Neural progenitor cell (in vitro differentiated cells): ENCODE data around the gene LONRF2. TPM values are rescaled to one million over a fixed set of nuclear protein-coding genes. Genes with fewer than 3 reads are reported as not detected.
"Not testable (repeated sequence)": the region's sequence is repeated elsewhere in the genome, so short reads cannot be mapped to it uniquely, and the experiment has no call there.

Experiments
- DNase-seq: peaks from one replicate; pipeline ENCODE4 v3.0.0-alpha.2; 2016; ENCODE audit warnings: low spot score
- H2AFZ ChIP-seq: fragments of 200-600 bp; sonication (generic); replicated peaks from 2 replicates; pipeline ENCODE4 v1.6.1; 2016; ENCODE audit warnings: antibody characterized with exemption
- H3F3A ChIP-seq: fragments of 200-600 bp; sonication (generic); 2 replicates; pipeline ENCODE4 v1.6.1; 2016; ENCODE audit warnings: antibody characterized with exemption, low read depth
- H3K27ac ChIP-seq: fragments of 200-600 bp; sonication (generic); 2 replicates; pipeline ENCODE4 v1.5.1; 2016; ENCODE audit warnings: mild to moderate bottlenecking
- H3K27me3 ChIP-seq: fragments of 200-600 bp; sonication (generic); 2 replicates; pipeline ENCODE4 v1.6.1; 2016; ENCODE audit warnings: mild to moderate bottlenecking, moderate library complexity
- H3K36me3 ChIP-seq: fragments of 200-600 bp; sonication (generic); 2 replicates; pipeline ENCODE4 v1.5.1; 2016
- H3K4me1 ChIP-seq: fragments of 200-600 bp; sonication (generic); 2 replicates; pipeline ENCODE4 v1.6.1; 2016; ENCODE audit warnings: mixed run types
- H3K4me2 ChIP-seq: fragments of 200-600 bp; sonication (generic); 2 replicates; pipeline ENCODE4 v1.6.1; 2016
- H3K4me3 ChIP-seq: fragments of 200-600 bp; sonication (generic); 2 replicates; pipeline ENCODE4 v1.5.1; 2016
- H3K79me2 ChIP-seq: fragments of 200-600 bp; sonication (generic); 2 replicates; pipeline ENCODE4 v1.6.1; 2016; ENCODE audit warnings: low read depth
- H3K9ac ChIP-seq: fragments of 200-600 bp; sonication (generic); 2 replicates; pipeline ENCODE4 v1.6.1; 2016
- H3K9me3 ChIP-seq: fragments of 200-600 bp; sonication (generic); 2 replicates; pipeline ENCODE4 v1.5.1; 2016; ENCODE audit warnings: low read depth
- H4K20me1 ChIP-seq: fragments of 200-600 bp; sonication (generic); 2 replicates; pipeline ENCODE4 v1.6.1; 2016; ENCODE audit warnings: low read depth
- H3K27ac Mint-ChIP-seq: 3 replicates; pipeline ENCODE4 v1.8.0; 2021; ENCODE audit warnings: mixed read lengths
- H3K27me3 Mint-ChIP-seq: 2 replicates; pipeline ENCODE4 v1.8.0; 2022; ENCODE audit warnings: low read depth, mild to moderate bottlenecking, inconsistent platforms, moderate library complexity, mixed read lengths; ENCODE audit not compliant: insufficient read depth
- H3K36me3 Mint-ChIP-seq: 3 replicates; pipeline ENCODE4 v1.8.0; 2021; ENCODE audit warnings: mixed read lengths
- H3K4me1 Mint-ChIP-seq: 3 replicates; pipeline ENCODE4 v1.8.0; 2021; ENCODE audit warnings: mixed read lengths
- H3K4me3 Mint-ChIP-seq: 3 replicates; pipeline ENCODE4 v1.8.0; 2021; ENCODE audit warnings: mild to moderate bottlenecking, moderate library complexity, mixed read lengths
- H3K9me3 Mint-ChIP-seq: 3 replicates; pipeline ENCODE4 v1.8.0; 2020; ENCODE audit warnings: mixed read lengths
- EZH2 ChIP-seq: fragments of 200-600 bp; sonication (generic); IDR thresholded peaks from 2 replicates; pipeline ENCODE4 v1.6.1; 2017; ENCODE audit warnings: antibody characterized with exemption, mild to moderate bottlenecking, moderate library complexity
- EZH2phosphoT487 ChIP-seq: fragments of 200-600 bp; sonication (generic); IDR thresholded peaks from 2 replicates; pipeline ENCODE4 v1.6.1; 2017; ENCODE audit warnings: antibody characterized with exemption
- total RNA-seq: library from RNA; depleted of rRNA; stranded (reverse); fragments of >200 nt; gene quantifications from 2 replicates; pipeline ENCODE4 v1.2.3, GENCODE V29; 2015; ENCODE audit warnings: low replicate concordance
- TF ChIP-seq, protein P1 (sequence below): fragments of 200-600 bp; sonication (generic); IDR thresholded peaks from 2 replicates; pipeline ENCODE4 v1.5.1; 2017; ENCODE audit warnings: antibody characterized with exemption, mild to moderate bottlenecking

Gene LONRF2
- total RNA-seq, result 0.34 and 0.37 TPM in 2 replicates

DNA sequence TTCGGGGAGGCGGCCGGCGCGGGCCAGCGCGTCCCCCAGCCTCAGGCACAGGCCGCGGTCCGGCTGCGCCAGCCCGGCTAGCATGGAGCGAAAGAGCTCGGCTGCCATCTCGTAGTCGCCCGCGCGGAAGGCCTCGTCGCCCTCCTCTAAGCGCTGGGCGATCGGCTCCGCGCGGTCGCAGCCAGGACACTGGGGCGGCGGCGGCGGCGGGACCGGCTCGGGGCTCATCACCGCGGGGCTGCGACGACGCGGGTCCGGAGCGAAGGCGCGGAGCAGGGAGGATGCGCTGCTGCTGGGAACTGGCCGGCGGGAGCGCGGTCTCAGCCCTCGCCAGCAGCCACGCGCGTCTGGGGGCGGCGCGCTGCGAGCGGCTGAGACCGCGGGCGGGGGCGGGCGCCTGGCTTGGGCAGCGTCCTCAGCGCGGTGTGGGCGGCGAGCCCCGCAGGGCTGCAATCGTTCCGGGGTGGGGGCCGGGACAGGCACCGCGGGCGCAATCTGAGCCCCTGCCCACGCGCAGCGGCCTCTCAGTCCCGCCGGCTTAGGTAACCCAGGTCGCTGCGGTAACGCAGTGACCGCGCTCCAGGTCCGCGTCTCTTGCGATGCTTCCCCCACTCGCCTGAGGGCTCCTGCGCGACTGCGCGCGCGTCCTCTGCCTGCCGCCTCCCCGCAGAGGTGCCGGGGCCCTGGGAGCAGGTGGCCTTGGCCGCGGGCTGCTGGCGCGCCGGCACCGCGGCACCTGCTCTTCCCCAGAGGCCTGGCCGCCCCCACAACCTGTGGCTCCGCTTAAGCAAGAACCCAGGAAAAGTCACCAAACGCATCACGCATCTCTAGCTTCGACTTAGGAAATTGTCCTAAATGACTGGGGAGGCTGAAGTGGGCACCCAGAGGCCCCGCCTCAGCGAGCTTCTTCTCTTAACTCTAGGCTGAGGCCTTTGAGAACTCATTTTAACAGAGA lies at the start of gene LONRF2:
Gene LONRF2, minus strand, starts transcription at position 636 of the 955 bp plus-strand sequence. Its CDS starts 408 bp downstream, at position 228.
- Histone ChIP-seq H3F3A (no peaks in the 10 kb centered on the region), H3K9me3 (no peaks in the 10 kb centered on the region), H3K4me1 (no peaks in the 10 kb centered on the region), H3K27me3 (peaks cover 75% of the 10 kb centered on the region), H3K36me3 (no peaks in the 10 kb centered on the region), H3K27ac (no peak within 1 kb of the TSS), H3K4me2 (peak within 1 kb of the TSS; percentile 97), H3K4me3 (peak within 1 kb of the TSS; percentile 68), H3K79me2 (no peaks in the 10 kb centered on the region), H3K9ac (no peak within 1 kb of the TSS), H2AFZ (peak within 1 kb of the TSS; percentile 88), H4K20me1 (peaks cover 18% of the 10 kb centered on the region)
- peak; percentile 67 for DNase-seq
- peaks cover 19% of the 10 kb centered on the region for H3K9me3 Mint-ChIP-seq
- peaks cover 14% of the 10 kb centered on the region for H3K36me3 Mint-ChIP-seq
- H3K4me1 Mint-ChIP-seq, result peaks cover 7% of the 10 kb centered on the region
- peaks cover 14% of the 10 kb centered on the region for H3K27me3 Mint-ChIP-seq
- H3K27ac Mint-ChIP-seq, result no peak within 1 kb of the TSS
- TF ChIP-seq EZH2 (peak; percentile 89), EZH2phosphoT487 (peak; percentile 87)
- TF ChIP-seq, protein P1, sequence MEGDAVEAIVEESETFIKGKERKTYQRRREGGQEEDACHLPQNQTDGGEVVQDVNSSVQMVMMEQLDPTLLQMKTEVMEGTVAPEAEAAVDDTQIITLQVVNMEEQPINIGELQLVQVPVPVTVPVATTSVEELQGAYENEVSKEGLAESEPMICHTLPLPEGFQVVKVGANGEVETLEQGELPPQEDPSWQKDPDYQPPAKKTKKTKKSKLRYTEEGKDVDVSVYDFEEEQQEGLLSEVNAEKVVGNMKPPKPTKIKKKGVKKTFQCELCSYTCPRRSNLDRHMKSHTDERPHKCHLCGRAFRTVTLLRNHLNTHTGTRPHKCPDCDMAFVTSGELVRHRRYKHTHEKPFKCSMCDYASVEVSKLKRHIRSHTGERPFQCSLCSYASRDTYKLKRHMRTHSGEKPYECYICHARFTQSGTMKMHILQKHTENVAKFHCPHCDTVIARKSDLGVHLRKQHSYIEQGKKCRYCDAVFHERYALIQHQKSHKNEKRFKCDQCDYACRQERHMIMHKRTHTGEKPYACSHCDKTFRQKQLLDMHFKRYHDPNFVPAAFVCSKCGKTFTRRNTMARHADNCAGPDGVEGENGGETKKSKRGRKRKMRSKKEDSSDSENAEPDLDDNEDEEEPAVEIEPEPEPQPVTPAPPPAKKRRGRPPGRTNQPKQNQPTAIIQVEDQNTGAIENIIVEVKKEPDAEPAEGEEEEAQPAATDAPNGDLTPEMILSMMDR, result no peak
- peak within 1 kb of the TSS; percentile 88 for H3K4me3 Mint-ChIP-seq

DNA sequence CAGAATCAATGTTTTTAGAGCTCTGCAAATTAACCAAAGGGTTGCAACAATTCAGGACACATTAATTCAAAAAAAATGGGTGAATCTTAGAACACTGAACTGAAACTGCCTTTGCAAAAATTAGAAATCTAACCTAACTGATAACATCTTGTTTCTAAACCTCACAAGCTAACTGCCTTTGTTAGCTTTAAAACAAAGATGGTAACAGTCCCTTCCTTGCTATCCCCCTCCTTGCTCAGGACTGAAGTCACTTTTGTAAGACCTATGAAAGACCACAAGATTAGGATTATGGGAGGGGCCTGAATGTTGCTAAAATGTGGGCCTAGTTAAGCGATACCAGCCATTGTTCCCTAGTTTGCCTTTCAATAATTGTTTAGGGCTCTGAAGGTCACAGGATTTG lies 44.9 kb upstream of the LONRF2 start:
- H3K9me3 Mint-ChIP-seq, result peaks cover 26% of the 10 kb centered on the region
- H3K4me1 Mint-ChIP-seq, result no peaks in the 10 kb centered on the region
- Histone ChIP-seq H3K79me2 (no peaks in the 10 kb centered on the region), H3K9me3 (peaks cover 11% of the 10 kb centered on the region), H2AFZ (peak overlapping the region; percentile 81), H3K27me3 (no peaks in the 10 kb centered on the region), H3K27ac (no peak overlapping the region), H3K4me3 (no peak overlapping the region), H3K36me3 (no peaks in the 10 kb centered on the region), H3F3A (peaks cover 20% of the 10 kb centered on the region), H3K9ac (no peak overlapping the region), H3K4me2 (peak overlapping the region; percentile 40), H4K20me1 (no peaks in the 10 kb centered on the region), H3K4me1 (peaks cover 20% of the 10 kb centered on the region)
- H3K36me3 Mint-ChIP-seq, result no peaks in the 10 kb centered on the region
- no peak overlapping the region for H3K27ac Mint-ChIP-seq
- no peak overlapping the region for H3K4me3 Mint-ChIP-seq
- DNase-seq, result peak; percentile 22
- H3K27me3 Mint-ChIP-seq, result no peaks in the 10 kb centered on the region
- TF ChIP-seq, protein P1, result no peak

DNA sequence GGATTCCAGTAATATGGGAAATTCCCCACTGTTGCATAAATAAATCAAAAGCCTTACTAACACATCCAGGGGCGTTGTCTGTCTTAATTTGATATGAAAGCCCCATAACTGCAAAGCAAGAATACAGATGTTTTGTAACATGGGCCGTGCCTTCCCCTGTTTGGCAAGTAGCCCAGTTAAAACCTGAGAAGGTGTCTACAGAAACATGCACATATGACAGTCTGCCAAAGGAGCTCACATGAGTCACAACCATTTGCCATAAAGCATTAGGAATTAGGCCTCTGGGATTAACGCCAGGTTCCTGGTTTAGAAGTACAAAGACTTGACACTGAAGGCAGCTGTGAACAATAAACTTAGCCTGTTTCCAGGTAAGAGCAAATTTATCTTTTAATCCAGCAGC lies 43.1 kb upstream of the LONRF2 start:
- Histone ChIP-seq H3K79me2 (no peaks in the 10 kb centered on the region), H3K9ac (no peak overlapping the region), H3K27me3 (no peaks in the 10 kb centered on the region), H3K9me3 (peaks cover 11% of the 10 kb centered on the region), H3F3A (peaks cover 20% of the 10 kb centered on the region), H3K36me3 (no peaks in the 10 kb centered on the region), H4K20me1 (no peaks in the 10 kb centered on the region), H3K27ac (no peak overlapping the region), H3K4me1 (peaks cover 20% of the 10 kb centered on the region), H3K4me2 (no peak overlapping the region), H3K4me3 (no peak overlapping the region), H2AFZ (no peak overlapping the region)
- Mint-ChIP-seq H3K27me3 (no peaks in the 10 kb centered on the region), H3K27ac (no peak overlapping the region), H3K9me3 (peaks cover 28% of the 10 kb centered on the region), H3K4me1 (no peaks in the 10 kb centered on the region), H3K36me3 (peaks cover 2% of the 10 kb centered on the region), H3K4me3 (no peak overlapping the region)
- TF ChIP-seq EZH2phosphoT487 (no peak), EZH2 (no peak)
- TF ChIP-seq, protein P1, result no peak
- DNase-seq, result no peak

DNA sequence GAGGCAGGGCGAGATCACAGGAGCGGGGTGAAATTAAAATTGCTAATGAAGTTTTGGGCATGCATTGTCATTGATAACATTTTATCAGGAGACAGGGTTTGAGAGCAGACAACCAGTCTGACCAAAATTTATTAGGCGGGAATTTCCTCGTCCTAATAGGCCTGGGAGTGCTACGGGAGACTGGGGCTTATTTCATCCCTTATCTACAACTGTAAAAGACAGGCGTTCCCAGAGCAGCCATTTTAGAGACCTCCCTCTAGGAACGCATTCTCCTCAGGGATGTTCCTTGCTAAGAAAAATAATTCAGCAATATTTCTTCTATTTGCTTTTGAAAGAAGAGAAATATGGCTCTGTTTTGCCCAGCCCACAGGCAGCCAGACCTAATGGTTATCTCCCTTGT lies 40.0 kb upstream of the LONRF2 start:
- not testable (repeated sequence) for DNase-seq, H3K27me3 Mint-ChIP-seq
- H3K9me3 Mint-ChIP-seq, result peaks cover 16% of the 10 kb centered on the region

More for the DNA sequence above, 40.0 kb upstream of the LONRF2 start:
- not testable (repeated sequence) for H3K4me2 ChIP-seq, H3K27me3 ChIP-seq, H2AFZ ChIP-seq, H3K27ac ChIP-seq, H3K9me3 ChIP-seq, H3K4me1 Mint-ChIP-seq, H3K4me3 Mint-ChIP-seq, H3F3A ChIP-seq, H3K79me2 ChIP-seq, H3K4me1 ChIP-seq, H3K36me3 Mint-ChIP-seq, H3K27ac Mint-ChIP-seq, H3K4me3 ChIP-seq, H4K20me1 ChIP-seq, H3K9ac ChIP-seq, H3K36me3 ChIP-seq
